ENCODE measurements around the gene ADGRG3. TPM values are rescaled to one million over a fixed set of nuclear protein-coding genes. Genes with fewer than 3 reads are reported as not detected.

ADGRG3 gene
- total and polyA plus RNA-seq, 10 of the 15 experiments (the other 5 are each of a cell fraction or from before 2014, with no cell fraction given): 0.10 to 0.11 (median 0.10) TPM; not detected in 7

GRCh38 chr16:57672416-57672815 lies 4.3 kb downstream of the ADGRG3 start:
- H3K9me3 ChIP-seq (replicated peaks; ENCODE audit: control insufficient read depth, insufficient read depth, low read length): no peaks in the 10 kb centered on the region
- SMC1A ChIA-PET (ENCODE audit: uncharacterized antibody, unreplicated experiment): interaction anchor here (1.2 to 1.3 kb wide), 2 partner anchors 11 to 13 kb away, joined by 3 read pairs; no protein-coding TSS in a partner anchor

GRCh38 chr16:57672824-57673223 lies 4.7 kb downstream of the ADGRG3 start:
- in situ Hi-C loops (cut with MboI): no loop called here
- ATAC-seq (no peak), DNase-seq (ENCODE audit: low read depth, low spot score) (no peak), FAIRE-seq (no peak)
- SMC1A ChIA-PET (ENCODE audit: uncharacterized antibody, unreplicated experiment): interaction anchor here (1.2 to 1.3 kb wide), 2 partner anchors 10 to 13 kb away, joined by 3 read pairs; no protein-coding TSS in a partner anchor
- BruUV-seq (replicated peaks): no TSS peak
- H3K9ac ChIP-seq (ENCODE audit: control insufficient read depth, insufficient read depth, low read length): no peak overlapping the region
- RAD21 ChIA-PET (ENCODE audit: unreplicated experiment): interaction anchor here (1.3 kb wide), 1 partner anchor 97 kb away, joined by 3 read pairs; no protein-coding TSS in a partner anchor
- intact Hi-C loops (cut with micrococcal nuclease; ENCODE audit: unreplicated experiment): no loop called here
- TF ChIP-seq EP300 (IDR thresholded peaks at IDR 0.05; ENCODE audit: borderline replicate concordance in 1 of 2, control insufficient read depth in 1 of 2, low read depth in 2 of 2, low read length in 2 of 2): no peak
- no peak for TF ChIP-seq MAX (IDR thresholded peaks at IDR 0.05; ENCODE audit: low read depth, low read length)
- no peak for TF ChIP-seq PML (IDR thresholded peaks at IDR 0.05; ENCODE audit: low read length)
- no peak for TF ChIP-seq CHD2 (IDR thresholded peaks at IDR 0.05; ENCODE audit: borderline replicate concordance, low read depth, low read length)
- TF ChIP-seq SMARCA5 (IDR thresholded peaks at IDR 0.05): no peak
- no peak for TF ChIP-seq CREM (IDR thresholded peaks at IDR 0.05; ENCODE audit: low read depth)
- no peak for TF ChIP-seq MEF2B (IDR thresholded peaks at IDR 0.05; ENCODE audit: partially characterized antibody, poor library complexity, severe bottlenecking)
- no peak overlapping the region for H3K4me3 ChIP-seq
- H3K4me1 ChIP-seq (ENCODE audit: control insufficient read depth, insufficient read depth, low read length): no peaks in the 10 kb centered on the region
- peaks cover 5 to 7% of the 10 kb centered on the region in 2 experiments for H3K27me3 ChIP-seq (replicated peaks in 1 of 2; ENCODE audit: control insufficient read depth in 2 of 2, insufficient read depth in 2 of 2, low read length in 1 of 2)
- 4% methylated on average over 2 of the region's 2 CpGs for WGBS (ENCODE audit: insufficient coverage, insufficient replicate concordance, low lambda C conversion rate, missing lambda C conversion rate)
- H3K79me2 ChIP-seq (ENCODE audit: control insufficient read depth, insufficient read depth, low read length): no peaks in the 10 kb centered on the region
- POLR2A ChIA-PET: no interaction called here
- H3K9me3 ChIP-seq (replicated peaks; ENCODE audit: control insufficient read depth, insufficient read depth, low read length): no peaks in the 10 kb centered on the region
- no peak overlapping the region for H2AFZ ChIP-seq (ENCODE audit: control insufficient read depth, low read depth, low read length)
- H3K4me2 ChIP-seq (ENCODE audit: control insufficient read depth, insufficient read depth): no peak overlapping the region
- no peak overlapping the region for H3K27ac ChIP-seq (ENCODE audit: control insufficient read depth, insufficient read depth)
- no peaks in the 10 kb centered on the region for H4K20me1 ChIP-seq (ENCODE audit: control insufficient read depth, insufficient read depth)
- CTCF ChIA-PET: interaction anchor here (1.1 kb wide), 1 partner anchor 84 kb away, joined by 3 read pairs; no protein-coding TSS in a partner anchor
- no peaks in the 10 kb centered on the region for H3K36me3 ChIP-seq (ENCODE audit: control insufficient read depth in 2 of 2, insufficient read depth in 2 of 2, low read length in 1 of 2)

More at GRCh38 chr16:57672416-57672815, 4.3 kb downstream of the ADGRG3 start:
- ATAC-seq (no peak), DNase-seq (ENCODE audit: low read depth, low spot score) (no peak), FAIRE-seq (no peak)
- no TSS peak for BruUV-seq (replicated peaks)
- POLR2A ChIA-PET: no interaction called here
- RAD21 ChIA-PET (ENCODE audit: unreplicated experiment): interaction anchor here (1.3 kb wide), 1 partner anchor 96 kb away, joined by 3 read pairs; no protein-coding TSS in a partner anchor
- no peak overlapping the region for H3K4me3 ChIP-seq
- no peak overlapping the region for H3K27ac ChIP-seq (ENCODE audit: control insufficient read depth, insufficient read depth)
- in situ Hi-C loops (cut with MboI): no loop called here
- H2AFZ ChIP-seq (ENCODE audit: control insufficient read depth, low read depth, low read length): no peak overlapping the region
- peaks cover 5 to 7% of the 10 kb centered on the region in 2 experiments for H3K27me3 ChIP-seq (replicated peaks in 1 of 2; ENCODE audit: control insufficient read depth in 2 of 2, insufficient read depth in 2 of 2, low read length in 1 of 2)
- no peaks in the 10 kb centered on the region for H3K79me2 ChIP-seq (ENCODE audit: control insufficient read depth, insufficient read depth, low read length)
- no peak overlapping the region for H3K9ac ChIP-seq (ENCODE audit: control insufficient read depth, insufficient read depth, low read length)
- H3K4me1 ChIP-seq (ENCODE audit: control insufficient read depth, insufficient read depth, low read length): no peaks in the 10 kb centered on the region
- no peaks in the 10 kb centered on the region for H4K20me1 ChIP-seq (ENCODE audit: control insufficient read depth, insufficient read depth)
- no peaks in the 10 kb centered on the region for H3K36me3 ChIP-seq (ENCODE audit: control insufficient read depth in 2 of 2, insufficient read depth in 2 of 2, low read length in 1 of 2)
- 27% methylated on average over 3 of the region's 3 CpGs for WGBS (ENCODE audit: insufficient coverage, insufficient replicate concordance, low lambda C conversion rate, missing lambda C conversion rate)
- no peak overlapping the region for H3K4me2 ChIP-seq (ENCODE audit: control insufficient read depth, insufficient read depth)
- TF ChIP-seq MEF2A (IDR thresholded peaks at IDR 0.05; ENCODE audit: insufficient read depth, low read depth, low read length): no peak
- no peak for TF ChIP-seq ASH2L (IDR thresholded peaks at IDR 0.05; ENCODE audit: borderline replicate concordance, low read depth)
- no peak for TF ChIP-seq ZNF274 (IDR thresholded peaks at IDR 0.05; ENCODE audit: insufficient read depth, insufficient read length)
- no peak for TF ChIP-seq SREBF2 (IDR thresholded peaks at IDR 0.05; ENCODE audit: low read length)
- TF ChIP-seq, protein P1, sequence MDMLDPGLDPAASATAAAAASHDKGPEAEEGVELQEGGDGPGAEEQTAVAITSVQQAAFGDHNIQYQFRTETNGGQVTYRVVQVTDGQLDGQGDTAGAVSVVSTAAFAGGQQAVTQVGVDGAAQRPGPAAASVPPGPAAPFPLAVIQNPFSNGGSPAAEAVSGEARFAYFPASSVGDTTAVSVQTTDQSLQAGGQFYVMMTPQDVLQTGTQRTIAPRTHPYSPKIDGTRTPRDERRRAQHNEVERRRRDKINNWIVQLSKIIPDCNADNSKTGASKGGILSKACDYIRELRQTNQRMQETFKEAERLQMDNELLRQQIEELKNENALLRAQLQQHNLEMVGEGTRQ (IDR thresholded peaks at IDR 0.05; ENCODE audit: borderline replicate concordance, low read depth, low read length): no peak
- TF ChIP-seq PAX5 (IDR thresholded peaks at IDR 0.05; ENCODE audit: borderline replicate concordance, low read depth, low read length): no peak
- CTCF ChIA-PET: interaction anchor here (1.1 kb wide), 1 partner anchor 84 kb away, joined by 3 read pairs; no protein-coding TSS in a partner anchor
- intact Hi-C loops (cut with micrococcal nuclease; ENCODE audit: unreplicated experiment): no loop called here
